OCI-LY7 (cell line): ENCODE measurements around the gene OMG.

Source experiments
- CTCF ChIP-seq: fragments of 200-600 bp; sonication (generic); conservative IDR thresholded peaks from 2 replicates; pipeline ENCODE4 v1.5.1; 2014; ENCODE audit warnings: mild to moderate bottlenecking, antibody characterized with exemption, low read length, moderate library complexity, mixed read lengths
- EZH2phosphoT487 ChIP-seq: fragments of 200-600 bp; sonication (generic); IDR thresholded peaks from 2 replicates; pipeline ENCODE4 v1.6.1; 2018; ENCODE audit warnings: low read depth, borderline replicate concordance, mild to moderate bottlenecking, mixed run types, antibody characterized with exemption, low read length, moderate library complexity, mixed read lengths

- TF ChIP-seq CTCF (no peak), EZH2phosphoT487 (no peak)
These were observed 10.6 kb upstream of the OMG start for GRCh38 chr17:31307640-31308039.
